ENCODE results near the gene DENND6A. TPM values are rescaled to one million over a fixed set of nuclear protein-coding genes. Genes with fewer than 3 reads are reported as not detected.
A peak's percentile ranks its signal among the peaks of the same experiment; 100 is the strongest.

DENND6A gene
- 10 to 100 TPM; 67.2 to 74.4 TPM for total RNA-seq
- 23.8 TPM for polyA plus RNA-seq (2013, experiment 1 of 2)
- polyA plus RNA-seq (2013, experiment 2 of 2): 29.2 TPM
- 11.5 to 108 (median 62.3) reads per million in 172 experiments for total RNA-seq

GRCh38 chr3:57692396-57693147, at the start of gene DENND6A:
TSS of gene DENND6A (minus strand) at chr3:57693077. CDS start at chr3:57693018, 59 bp downstream.
- H3K9me3 ChIP-seq (ENCODE audit: control insufficient read depth in 1 of 2, insufficient read depth in 1 of 2, low read length in 2 of 2): no peaks in the 10 kb centered on the region
- peaks cover 5% of the 10 kb centered on the region for H3K36me3 ChIP-seq (ENCODE audit: insufficient read depth, low read length)
- Mint-ChIP-seq H3K4me3 (peak within 1 kb of the TSS; percentile 93), H3K9me3 (no peaks in the 10 kb centered on the region), H3K27ac (peak within 1 kb of the TSS; percentile 94), H3K27me3 (no peaks in the 10 kb centered on the region), H3K4me1 (ENCODE audit: low read depth) (peaks cover 45% of the 10 kb centered on the region), H3K36me3 (ENCODE audit: low read depth) (peaks cover 23% of the 10 kb centered on the region)
- H3K27ac ChIP-seq (ENCODE audit: low read depth in 1 of 2, low read length in 2 of 2): peak within 1 kb of the TSS; percentile 47 to 94
- intact Hi-C loops (cut with DNase I, micrococcal nuclease): loop anchor here (1.0 to 10.0 kb wide), 10 partner anchors 21 to 545 kb away; partner anchors contain the start of genes ARF4 (in 2 of the 2), ABHD6 (in 1 of the 2), APPL1 (in 1 of the 2) and PDE12 (in 1 of the 2)
- peak within 1 kb of the TSS; percentile 53 for H3K4me3 ChIP-seq (ENCODE audit: low read length)
- peaks cover 31% of the 10 kb centered on the region for H3K4me1 ChIP-seq (ENCODE audit: insufficient read depth, low read length)
- ATAC-seq (ENCODE audit: poor library complexity) (peak; percentile 73), DNase-seq (peak; percentile 73 to 98 (median 94))
- CTCF ChIA-PET: interaction anchor here (0.6 kb wide), 1 partner anchor 9 kb away, joined by 4 read pairs; no protein-coding TSS in a partner anchor
- no peak for TF ChIP-seq CTCF (IDR thresholded peaks at IDR 0.05)
- POLR2A ChIA-PET: interaction anchor here (0.6 to 3.1 kb wide), 11 partner anchors 10 to 815 kb away, joined by 3 to 41 read pairs (median 4); partner anchors contain the start of genes APPL1, ARF4, PDE12 and SLMAP
- no peaks in the 10 kb centered on the region for H3K27me3 ChIP-seq (ENCODE audit: control insufficient read depth in 1 of 2, insufficient read depth in 2 of 2, low read length in 2 of 2)

GRCh38 chr3:57740027-57740426, 47.1 kb upstream of the DENND6A start:
- H3K9me3 ChIP-seq (ENCODE audit: control insufficient read depth in 1 of 2, insufficient read depth in 1 of 2, low read length in 2 of 2): no peaks in the 10 kb centered on the region
- no peak overlapping the region for H3K27ac Mint-ChIP-seq
- no peak for TF ChIP-seq CTCF (IDR thresholded peaks at IDR 0.05)
- no peaks in the 10 kb centered on the region for H3K9me3 Mint-ChIP-seq
- DNase-seq (no peak), ATAC-seq (ENCODE audit: poor library complexity) (no peak)
- no peaks in the 10 kb centered on the region for H3K36me3 Mint-ChIP-seq (ENCODE audit: low read depth)
- no peak overlapping the region for H3K4me3 ChIP-seq (ENCODE audit: low read length)
- POLR2A ChIA-PET: no interaction called here
- H3K36me3 ChIP-seq (ENCODE audit: insufficient read depth, low read length): no peaks in the 10 kb centered on the region
- H3K4me3 Mint-ChIP-seq: no peak overlapping the region
- H3K27ac ChIP-seq (ENCODE audit: low read depth in 1 of 2, low read length in 2 of 2): no peak overlapping the region
- CTCF ChIA-PET: interaction anchor here (1.0 kb wide), 1 partner anchor 900 kb away, joined by 4 read pairs; no protein-coding TSS in a partner anchor
- no peaks in the 10 kb centered on the region for H3K27me3 Mint-ChIP-seq
- no peaks in the 10 kb centered on the region for H3K4me1 Mint-ChIP-seq (ENCODE audit: low read depth)
- intact Hi-C loops (cut with DNase I, micrococcal nuclease): no loop called here
- no peaks in the 10 kb centered on the region for H3K27me3 ChIP-seq (ENCODE audit: control insufficient read depth in 1 of 2, insufficient read depth in 2 of 2, low read length in 2 of 2)
- no peaks in the 10 kb centered on the region for H3K4me1 ChIP-seq (ENCODE audit: insufficient read depth, low read length)

- Mint-ChIP-seq H3K4me3 (no peak overlapping the region), H3K27ac (no peak overlapping the region), H3K27me3 (no peaks in the 10 kb centered on the region), H3K36me3 (ENCODE audit: low read depth) (no peaks in the 10 kb centered on the region), H3K4me1 (ENCODE audit: low read depth) (no peaks in the 10 kb centered on the region), H3K9me3 (no peaks in the 10 kb centered on the region)
- Histone ChIP-seq H3K4me1 (ENCODE audit: insufficient read depth, low read length) (no peaks in the 10 kb centered on the region), H3K27ac (ENCODE audit: low read depth in 1 of 2, low read length in 2 of 2) (no peak overlapping the region), H3K9me3 (ENCODE audit: control insufficient read depth in 1 of 2, insufficient read depth in 1 of 2, low read length in 2 of 2) (no peaks in the 10 kb centered on the region), H3K27me3 (ENCODE audit: control insufficient read depth in 1 of 2, insufficient read depth in 2 of 2, low read length in 2 of 2) (no peaks in the 10 kb centered on the region), H3K4me3 (ENCODE audit: low read length) (no peak overlapping the region), H3K36me3 (ENCODE audit: insufficient read depth, low read length) (no peaks in the 10 kb centered on the region)
- intact Hi-C loops (cut with DNase I, micrococcal nuclease): no loop called here
- POLR2A ChIA-PET: no interaction called here
- no peak for DNase-seq
- ATAC-seq (ENCODE audit: poor library complexity): no peak
- TF ChIP-seq CTCF (IDR thresholded peaks at IDR 0.05): no peak
- CTCF ChIA-PET: no interaction called here
These were observed 45.5 kb upstream of the DENND6A start for GRCh38 chr3:57738391-57738790.

Measured in CD4-positive, alpha-beta T cell (primary cell).